Measurements from ENCODE around the gene OLFML1. TPM values are rescaled to one million over a fixed set of nuclear protein-coding genes. Genes with fewer than 3 reads are reported as not detected.
A peak's percentile ranks its signal among the peaks of the same experiment; 100 is the strongest.

OLFML1 gene
- total RNA-seq, 2 experiments from 2014 or later: not detected

- DNase-seq (ENCODE audit: low spot score): peak; percentile 86
- Histone ChIP-seq H4K20me1 (ENCODE audit: insufficient read depth, low read length) (no peaks in the 10 kb centered on the region), H3K9me2 (ENCODE audit: insufficient read depth, low read length) (no peaks in the 10 kb centered on the region), H3K9me3 (ENCODE audit: low read length) (no peaks in the 10 kb centered on the region), H3K79me2 (ENCODE audit: insufficient read depth, low read depth, low read length) (peaks cover 47% of the 10 kb centered on the region), H3K36me3 (ENCODE audit: insufficient read depth, low read length) (no peaks in the 10 kb centered on the region), H3K4me1 (ENCODE audit: insufficient read depth, low read length, poor library complexity, severe bottlenecking) (peaks cover 57% of the 10 kb centered on the region), H3K27ac (ENCODE audit: low read depth, low read length, poor library complexity, severe bottlenecking) (peak within 1 kb of the TSS; percentile 97), H3K4me3 (ENCODE audit: low read depth, low read length, poor library complexity, severe bottlenecking) (peak within 1 kb of the TSS; percentile 97), H2AFZ (ENCODE audit: low read length) (peak within 1 kb of the TSS; percentile 68; the same call in 1 of the 2 replicates), H3K4me2 (ENCODE audit: low read length) (peak within 1 kb of the TSS; percentile 87)
- TF ChIP-seq, protein P1, sequence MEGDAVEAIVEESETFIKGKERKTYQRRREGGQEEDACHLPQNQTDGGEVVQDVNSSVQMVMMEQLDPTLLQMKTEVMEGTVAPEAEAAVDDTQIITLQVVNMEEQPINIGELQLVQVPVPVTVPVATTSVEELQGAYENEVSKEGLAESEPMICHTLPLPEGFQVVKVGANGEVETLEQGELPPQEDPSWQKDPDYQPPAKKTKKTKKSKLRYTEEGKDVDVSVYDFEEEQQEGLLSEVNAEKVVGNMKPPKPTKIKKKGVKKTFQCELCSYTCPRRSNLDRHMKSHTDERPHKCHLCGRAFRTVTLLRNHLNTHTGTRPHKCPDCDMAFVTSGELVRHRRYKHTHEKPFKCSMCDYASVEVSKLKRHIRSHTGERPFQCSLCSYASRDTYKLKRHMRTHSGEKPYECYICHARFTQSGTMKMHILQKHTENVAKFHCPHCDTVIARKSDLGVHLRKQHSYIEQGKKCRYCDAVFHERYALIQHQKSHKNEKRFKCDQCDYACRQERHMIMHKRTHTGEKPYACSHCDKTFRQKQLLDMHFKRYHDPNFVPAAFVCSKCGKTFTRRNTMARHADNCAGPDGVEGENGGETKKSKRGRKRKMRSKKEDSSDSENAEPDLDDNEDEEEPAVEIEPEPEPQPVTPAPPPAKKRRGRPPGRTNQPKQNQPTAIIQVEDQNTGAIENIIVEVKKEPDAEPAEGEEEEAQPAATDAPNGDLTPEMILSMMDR (conservative IDR thresholded peaks at IDR 0.05; ENCODE audit: low read length): peak; percentile 88
- no peak for TF ChIP-seq EZH2phosphoT487 (IDR thresholded peaks at IDR 0.05; ENCODE audit: borderline replicate concordance, low read depth, low read length)
- ChIA-PET CTCF (ENCODE audit: unreplicated experiment) (interaction anchor here (1.0 kb wide), 1 partner anchor 8 kb away, joined by 3 read pairs; no protein-coding TSS in a partner anchor), POLR2A (interaction anchor here (1.2 to 2.0 kb wide), 4 partner anchors 8 to 32 kb away, joined by 3 to 11 read pairs (median 4); no protein-coding TSS in a partner anchor)
- intact Hi-C loops (cut with micrococcal nuclease; ENCODE audit: unreplicated experiment): loop anchor here (1.0 to 10.0 kb wide), 5 partner anchors 36 to 1171 kb away; partner anchors contain the start of genes RPL27A, SMPD1 and TRIM66
- BruUV-seq (replicated peaks): TSS peak; percentile 53
Measured at GRCh38 chr11:7513234-7514098, 28.2 kb downstream of the OLFML1 start, which contains the start of gene PPFIBP2. Gene PPFIBP2 (plus strand): TSS chr11:7513999. CDS start chr11:7549476, 35,477 bp downstream.

- H3K27ac ChIP-seq (ENCODE audit: low read depth, low read length, poor library complexity, severe bottlenecking): peak overlapping the region; percentile 97
- ChIA-PET CTCF (ENCODE audit: unreplicated experiment) (interaction anchor here (1.0 kb wide), 1 partner anchor 7 kb away, joined by 3 read pairs; no protein-coding TSS in a partner anchor), POLR2A (interaction anchor here (1.2 to 2.0 kb wide), 4 partner anchors 11 to 69 kb away, joined by 3 to 10 read pairs (median 4); no protein-coding TSS in a partner anchor)
- BruUV-seq (replicated peaks): no TSS peak
- H2AFZ ChIP-seq (ENCODE audit: low read length): peak overlapping the region; percentile 68; the same call in 1 of the 2 replicates
- peak; percentile 41 for DNase-seq (ENCODE audit: low spot score)
- H3K4me2 ChIP-seq (ENCODE audit: low read length): peak overlapping the region; percentile 87
- H3K9me2 ChIP-seq (ENCODE audit: insufficient read depth, low read length): no peaks in the 10 kb centered on the region
- H4K20me1 ChIP-seq (ENCODE audit: insufficient read depth, low read length): no peaks in the 10 kb centered on the region
- H3K36me3 ChIP-seq (ENCODE audit: insufficient read depth, low read length): no peaks in the 10 kb centered on the region
- H3K79me2 ChIP-seq (ENCODE audit: insufficient read depth, low read depth, low read length): peaks cover 54% of the 10 kb centered on the region
- peaks cover 64% of the 10 kb centered on the region for H3K4me1 ChIP-seq (ENCODE audit: insufficient read depth, low read length, poor library complexity, severe bottlenecking)
- H3K9me3 ChIP-seq (ENCODE audit: low read length): no peaks in the 10 kb centered on the region
- TF ChIP-seq, protein P1 (conservative IDR thresholded peaks at IDR 0.05; ENCODE audit: low read length): peak; percentile 41; the same call in 1 of the 2 replicates
- TF ChIP-seq EZH2phosphoT487 (IDR thresholded peaks at IDR 0.05; ENCODE audit: borderline replicate concordance, low read depth, low read length): no peak
- peak overlapping the region; percentile 97 for H3K4me3 ChIP-seq (ENCODE audit: low read depth, low read length, poor library complexity, severe bottlenecking)
- intact Hi-C loops (cut with micrococcal nuclease; ENCODE audit: unreplicated experiment): loop anchor here (10.0 kb wide), 2 partner anchors 1119 to 1171 kb away; partner anchors contain the start of genes RPL27A, SMPD1 and TRIM66
Measured at GRCh38 chr11:7514099-7514591, 28.8 kb downstream of the OLFML1 start.
